A549 (cell line): ENCODE results near the gene DHX16. TPM values are rescaled to one million over a fixed set of nuclear protein-coding genes. Genes with fewer than 3 reads are reported as not detected.

ENCODE experiments used
- ATAC-seq, 2 experiments: fragments of 200-7000 bp in 1 of 2; fragments of >200 bp in 1 of 2; cut with Nextera tagmentation in 1 of 2; cut with Tn5 transposase in 1 of 2; 3 replicates each; pipeline versions ENCODE4 v1.8.0 to v1.9.1; 2018 to 2020; ENCODE audit warnings: mild to moderate bottlenecking in 1 of 2, moderate library complexity in 1 of 2
- CTCF ChIA-PET: fragments of 300-600 bp; sonication (Branson Sonifier 250); formaldehyde crosslinking; extraction: SDS; loops from one replicate; lab custom pipeline; 2021; ENCODE audit warnings: antibody characterized with exemption, inconsistent platforms; lab: Yijun Ruan, JAX
- POLR2A ChIA-PET: fragments of 350-600 bp; formaldehyde crosslinking; extraction: SDS; loops from one replicate; lab custom pipeline; 2021; ENCODE audit warnings: antibody characterized with exemption, inconsistent platforms; lab: Yijun Ruan, JAX
- DNase-seq, 2 experiments: peaks; one replicate each; pipeline versions ENCODE4 v3.0.0 to v3.0.0-alpha.2; 2011 to 2016; ENCODE audit warnings: low read depth in 1 of 2, low spot score in 1 of 2
- FAIRE-seq: peaks from 2 replicates; lab custom pipeline; 2011; peaks lifted over from hg19 to GRCh38; lab: Jason Lieb, UNC
- H3K27ac ChIP-seq, 2 experiments: fragments of >200 bp; sonication (Bioruptor Twin); formaldehyde crosslinking; 3 replicates each; pipeline ENCODE4 v1.5.1; 2016 to 2017
- H3K4me1 ChIP-seq: fragments of >200 bp; sonication (Bioruptor Twin); formaldehyde crosslinking; 3 replicates; pipeline ENCODE4 v1.6.1; 2016
- H3K4me2 ChIP-seq: fragments of >200 bp; sonication (Bioruptor Twin); formaldehyde crosslinking; 3 replicates; pipeline ENCODE4 v1.6.1; 2016
- H3K4me3 ChIP-seq: fragments of >200 bp; sonication (Bioruptor Twin); formaldehyde crosslinking; 3 replicates; pipeline ENCODE4 v1.5.1; 2016
- H3K9me3 ChIP-seq: fragments of >200 bp; sonication (Bioruptor Twin); formaldehyde crosslinking; 3 replicates; pipeline ENCODE4 v1.6.1; 2016
- BHLHE40 ChIP-seq: IDR thresholded peaks from 2 replicates; pipeline ENCODE4 v1.6.1; 2012; ENCODE audit warnings: low read depth, low read length, inconsistent platforms
- CBX8 ChIP-seq: fragments of 200-600 bp; sonication (generic); IDR thresholded peaks from 2 replicates; pipeline ENCODE4 v1.6.1; 2016
- CEBPB ChIP-seq, 2 experiments: fragments of >200 bp in 1 of 2; sonication (Bioruptor Twin) in 1 of 2; formaldehyde crosslinking in 1 of 2; IDR thresholded peaks; 2 replicates each; pipeline ENCODE4 v1.6.1; 2012 to 2016
- CHD2 ChIP-seq: fragments of 150-350 bp; IDR thresholded peaks from 2 replicates; pipeline ENCODE4 v1.6.1; 2014; ENCODE audit warnings: low read length; ENCODE audit not compliant: partially characterized antibody
- EHF ChIP-seq: fragments of 250-450 bp; sonication (Bioruptor Pico); IDR thresholded peaks from 2 replicates; pipeline ENCODE4 v1.5.0; 2020; ENCODE audit warnings: mild to moderate bottlenecking
- EHMT2 ChIP-seq: fragments of 200-600 bp; sonication (generic); IDR thresholded peaks from 2 replicates; pipeline ENCODE4 v1.6.1; 2016; ENCODE audit warnings: antibody characterized with exemption, low read depth, mild to moderate bottlenecking, moderate library complexity
- ESRRA ChIP-seq: fragments of 150-350 bp; IDR thresholded peaks from 2 replicates; pipeline ENCODE4 v1.6.1; 2014; ENCODE audit warnings: mild to moderate bottlenecking, low read length, borderline replicate concordance
- FOSB ChIP-seq: fragments of 250-450 bp; sonication (Bioruptor Pico); IDR thresholded peaks from 2 replicates; pipeline ENCODE4 v1.5.0; 2020; ENCODE audit warnings: mild to moderate bottlenecking, moderate library complexity
- FOXS1 ChIP-seq: fragments of 250-450 bp; sonication (Bioruptor Pico); IDR thresholded peaks from 2 replicates; pipeline ENCODE4 v1.5.0; 2020; ENCODE audit warnings: mild to moderate bottlenecking, moderate library complexity
- GATA3 ChIP-seq: IDR thresholded peaks from 2 replicates; pipeline ENCODE4 v1.6.1; 2012; ENCODE audit warnings: borderline replicate concordance
- HDAC2 ChIP-seq: fragments of 200-600 bp; sonication (generic); IDR thresholded peaks from 2 replicates; pipeline ENCODE4 v1.6.1; 2016
- HOXB13 ChIP-seq: fragments of 250-450 bp; sonication (Bioruptor Pico); IDR thresholded peaks from 2 replicates; pipeline ENCODE4 v1.5.0; 2020; ENCODE audit warnings: low read depth, mild to moderate bottlenecking, moderate library complexity
- HOXB5 ChIP-seq: fragments of 250-450 bp; sonication (Bioruptor Pico); IDR thresholded peaks from 2 replicates; pipeline ENCODE4 v1.5.0; 2020; ENCODE audit warnings: mild to moderate bottlenecking, moderate library complexity
- KDM1A ChIP-seq: fragments of 200-600 bp; sonication (generic); IDR thresholded peaks from 2 replicates; pipeline ENCODE4 v1.6.1; 2016; ENCODE audit warnings: low read depth, mild to moderate bottlenecking
- MAZ ChIP-seq: fragments of 150-350 bp; IDR thresholded peaks from 2 replicates; pipeline ENCODE4 v1.6.1; 2014; ENCODE audit warnings: antibody characterized with exemption, low read depth, low read length, borderline replicate concordance
- MYC ChIP-seq: IDR thresholded peaks from 2 replicates; pipeline ENCODE4 v1.6.1; 2012; ENCODE audit warnings: mild to moderate bottlenecking, inconsistent platforms, low read length, improper control_type of control experiment, borderline replicate concordance
- NFE2L2 ChIP-seq: fragments of 150-350 bp; conservative IDR thresholded peaks from 2 replicates; pipeline ENCODE4 v1.6.1; 2014; ENCODE audit warnings: low read length
- PHF8 ChIP-seq: fragments of 200-600 bp; sonication (generic); IDR thresholded peaks from 2 replicates; pipeline ENCODE4 v1.6.1; 2016; ENCODE audit warnings: low read depth, mild to moderate bottlenecking, antibody characterized with exemption, moderate library complexity, borderline replicate concordance
- RAD21 ChIP-seq, 2 experiments: fragments of >200 bp in 1 of 2; sonication (Bioruptor Twin) in 1 of 2; formaldehyde crosslinking in 1 of 2; IDR thresholded peaks in 1 of 2; conservative IDR thresholded peaks in 1 of 2; 2 replicates in 1 of 2; 3 replicates in 1 of 2; pipeline ENCODE4 v1.6.1; 2012 to 2018; ENCODE audit warnings: inconsistent platforms in 1 of 2
- RARB ChIP-seq: fragments of 250-450 bp; sonication (Bioruptor Pico); IDR thresholded peaks from 2 replicates; pipeline ENCODE4 v1.8.0; 2021; ENCODE audit warnings: mild to moderate bottlenecking, moderate library complexity
- RCOR1 ChIP-seq: fragments of 150-350 bp; IDR thresholded peaks from 2 replicates; pipeline ENCODE4 v1.6.1; 2014; ENCODE audit warnings: antibody characterized with exemption, low read length, low read depth
- SMC3 ChIP-seq: fragments of >200 bp; sonication (Bioruptor Twin); formaldehyde crosslinking; IDR thresholded peaks from 3 replicates; pipeline ENCODE4 v1.6.1; 2018; ENCODE audit warnings: inconsistent platforms
- SREBF2 ChIP-seq: fragments of 450-650 bp; IDR thresholded peaks from 2 replicates; pipeline ENCODE4 v1.6.1; 2014; ENCODE audit warnings: mild to moderate bottlenecking, moderate library complexity
- WGBS: methylation state at CpG from one replicate; pipeline ENCODE4 v1.1.6; 2017; ENCODE audit errors: missing lambda C conversion rate; 5-methylcytosine and 5-hydroxymethylcytosine counted together
- polyA plus RNA-seq, 4 experiments: library from polyadenylated mRNA; depleted of rRNA in 3 of 4; stranded (reverse); fragments of >200 nt; fragmentation: RNase III in 1 of 4; extraction: RNeasy Plus Mini Kit Qiagen cat#74134 plus additional on column Dnase treatment in 1 of 4; gene quantifications; 2 replicates in 3 of 4; 3 replicates in 1 of 4; pipeline ENCODE4 v1.2.3, GENCODE V29; 2011 to 2017
- TF ChIP-seq, protein P1 (sequence below): fragments of 250-450 bp; sonication (Bioruptor Pico); IDR thresholded peaks from 2 replicates; pipeline ENCODE4 v1.5.0; 2021; ENCODE audit warnings: mild to moderate bottlenecking, moderate library complexity, borderline replicate concordance
- TF ChIP-seq, protein P2 (sequence below): fragments of >200 bp; sonication (Bioruptor Twin); formaldehyde crosslinking; IDR thresholded peaks from 2 replicates; pipeline ENCODE4 v1.6.1; 2016
- TF ChIP-seq, protein P3 (sequence below): fragments of 250-450 bp; sonication (Bioruptor Pico); IDR thresholded peaks from 2 replicates; pipeline ENCODE4 v1.5.0; 2020; ENCODE audit warnings: low read depth, mild to moderate bottlenecking, moderate library complexity
- TF ChIP-seq, protein P4 (sequence below): IDR thresholded peaks from 2 replicates; pipeline ENCODE4 v1.6.1; 2012
- TF ChIP-seq, protein P5 (sequence below): fragments of >200 bp; sonication (Bioruptor Twin); formaldehyde crosslinking; IDR thresholded peaks from 3 replicates; pipeline ENCODE4 v1.6.1; 2016
- TF ChIP-seq, protein P6 (sequence below): fragments of 200-600 bp; sonication (generic); IDR thresholded peaks from 2 replicates; pipeline ENCODE4 v1.6.1; 2016; ENCODE audit warnings: antibody characterized with exemption, mild to moderate bottlenecking, moderate library complexity

The DHX16 gene
- polyA plus RNA-seq, 2 of the 4 experiments (the other 2 are of a cell fraction), result 31.6 TPM

DNA sequence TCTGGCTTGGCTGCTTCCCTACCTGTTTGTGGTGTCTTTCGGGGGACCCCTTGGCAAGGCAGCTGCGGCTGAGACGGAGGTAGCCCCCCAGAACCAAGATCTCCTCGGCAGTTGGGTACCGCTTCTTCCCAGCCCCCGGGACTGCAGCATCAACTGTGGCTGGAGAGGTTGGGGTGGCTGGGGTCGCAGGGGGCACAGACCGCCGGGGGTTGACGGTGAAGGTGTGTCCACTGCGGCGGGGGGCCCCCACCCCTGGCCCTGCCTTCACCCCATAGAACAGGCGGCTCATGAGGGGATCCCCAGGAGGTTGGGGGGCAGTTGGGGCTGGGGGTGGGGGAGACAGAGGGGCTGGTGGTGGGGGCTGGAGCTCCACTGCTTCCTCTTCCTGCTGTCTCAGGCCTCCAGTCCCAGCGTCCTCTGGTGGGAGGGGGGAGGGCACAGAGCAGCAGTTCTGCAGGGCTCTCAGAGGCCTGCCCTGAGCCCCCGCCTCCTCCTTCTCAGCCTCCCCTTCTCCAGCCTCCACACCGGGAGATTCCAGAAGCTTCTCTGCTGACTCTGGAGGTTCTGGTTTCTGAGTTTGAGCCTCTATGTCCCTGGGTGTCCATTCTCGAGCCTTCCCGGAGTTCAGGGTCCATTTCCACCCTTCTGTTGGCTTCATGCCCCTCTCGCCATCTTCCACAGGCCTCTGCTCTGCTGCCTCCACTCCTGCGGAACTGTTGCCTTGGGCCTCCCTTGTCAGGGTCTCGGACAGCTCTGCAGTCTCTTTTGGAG is 11.8 kb upstream of the DHX16 start:
- ATAC-seq, result no peak
- Histone ChIP-seq H3K4me2 (peak overlapping the region; percentile 79), H3K27ac (peak overlapping the region; percentile 83 to 99), H3K4me1 (peaks cover 59% of the 10 kb centered on the region), H3K9me3 (no peaks in the 10 kb centered on the region), H3K4me3 (peak overlapping the region; percentile 84)
- WGBS, result 46% methylated on average over 11 of the region's 21 CpGs
- FAIRE-seq, result no peak
- ChIA-PET POLR2A (interaction anchor here (1.2 kb wide), 1 partner anchor 33 kb away, joined by 3 read pairs; the partner anchor contains the start of gene MDC1), CTCF (interaction anchor here (0.7 to 17.1 kb wide), 6 partner anchors 11 to 54 kb away, joined by 3 to 539 read pairs (median 3); partner anchors contain the start of genes MDC1 and TUBB)
- DNase-seq, result no peak
- no peak for TF ChIP-seq NFE2L2
- TF ChIP-seq SMC3, result no peak
- TF ChIP-seq KDM1A, result no peak
- no peak for TF ChIP-seq BHLHE40
- no peak for TF ChIP-seq MYC
- no peak for TF ChIP-seq CEBPB (IDR thresholded peaks at IDR 0.05)
- TF ChIP-seq RAD21 (conservative IDR thresholded peaks at IDR 0.05 in 1 of 2, IDR thresholded peaks at IDR 0.05 in 1 of 2), result no peak
- TF ChIP-seq RARB (CRISPR knock-in tag), result no peak
- no peak for TF ChIP-seq EHF
- TF ChIP-seq HDAC2, result no peak
- no peak for TF ChIP-seq ESRRA
- no peak for TF ChIP-seq FOSB (CRISPR knock-in tag)
- TF ChIP-seq, protein P1, sequence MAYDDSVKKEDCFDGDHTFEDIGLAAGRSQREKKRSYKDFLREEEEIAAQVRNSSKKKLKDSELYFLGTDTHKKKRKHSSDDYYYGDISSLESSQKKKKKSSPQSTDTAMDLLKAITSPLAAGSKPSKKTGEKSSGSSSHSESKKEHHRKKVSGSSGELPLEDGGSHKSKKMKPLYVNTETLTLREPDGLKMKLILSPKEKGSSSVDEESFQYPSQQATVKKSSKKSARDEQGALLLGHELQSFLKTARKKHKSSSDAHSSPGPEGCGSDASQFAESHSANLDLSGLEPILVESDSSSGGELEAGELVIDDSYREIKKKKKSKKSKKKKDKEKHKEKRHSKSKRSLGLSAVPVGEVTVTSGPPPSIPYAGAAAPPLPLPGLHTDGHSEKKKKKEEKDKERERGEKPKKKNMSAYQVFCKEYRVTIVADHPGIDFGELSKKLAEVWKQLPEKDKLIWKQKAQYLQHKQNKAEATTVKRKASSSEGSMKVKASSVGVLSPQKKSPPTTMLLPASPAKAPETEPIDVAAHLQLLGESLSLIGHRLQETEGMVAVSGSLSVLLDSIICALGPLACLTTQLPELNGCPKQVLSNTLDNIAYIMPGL (CRISPR knock-in tag), result no peak
- TF ChIP-seq, protein P2, sequence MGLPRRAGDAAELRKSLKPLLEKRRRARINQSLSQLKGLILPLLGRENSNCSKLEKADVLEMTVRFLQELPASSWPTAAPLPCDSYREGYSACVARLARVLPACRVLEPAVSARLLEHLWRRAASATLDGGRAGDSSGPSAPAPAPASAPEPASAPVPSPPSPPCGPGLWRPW, result no peak
- TF ChIP-seq HOXB5 (CRISPR knock-in tag), result no peak
- no peak for TF ChIP-seq CBX8
- TF ChIP-seq EHMT2, result no peak

DNA sequence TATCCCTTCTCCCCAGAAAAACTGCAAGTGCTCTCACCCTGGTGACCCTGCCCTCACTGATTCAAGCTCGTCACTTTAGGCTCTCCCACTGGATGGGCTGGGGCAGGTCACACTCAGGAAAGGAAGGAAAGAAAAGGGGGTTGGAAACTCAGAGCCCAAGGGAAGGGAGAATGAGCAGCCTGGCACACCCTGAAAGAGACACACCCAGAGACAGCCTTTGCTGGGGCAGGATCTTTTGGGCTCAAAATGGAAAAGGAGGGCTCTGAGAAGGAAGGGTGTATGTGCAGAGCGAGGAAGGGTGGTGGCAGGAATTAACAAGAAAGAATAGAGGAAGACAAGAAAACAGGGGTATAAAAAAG is 11.2 kb upstream of the DHX16 start:
- POLR2A ChIA-PET, result interaction anchor here (1.2 to 1.6 kb wide), 2 partner anchors 33 kb away, joined by 3 to 4 read pairs; partner anchors contain the start of gene MDC1
- TF ChIP-seq, protein P3, sequence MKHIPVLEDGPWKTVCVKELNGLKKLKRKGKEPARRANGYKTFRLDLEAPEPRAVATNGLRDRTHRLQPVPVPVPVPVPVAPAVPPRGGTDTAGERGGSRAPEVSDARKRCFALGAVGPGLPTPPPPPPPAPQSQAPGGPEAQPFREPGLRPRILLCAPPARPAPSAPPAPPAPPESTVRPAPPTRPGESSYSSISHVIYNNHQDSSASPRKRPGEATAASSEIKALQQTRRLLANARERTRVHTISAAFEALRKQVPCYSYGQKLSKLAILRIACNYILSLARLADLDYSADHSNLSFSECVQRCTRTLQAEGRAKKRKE (CRISPR knock-in tag), result no peak
- TF ChIP-seq, protein P4, sequence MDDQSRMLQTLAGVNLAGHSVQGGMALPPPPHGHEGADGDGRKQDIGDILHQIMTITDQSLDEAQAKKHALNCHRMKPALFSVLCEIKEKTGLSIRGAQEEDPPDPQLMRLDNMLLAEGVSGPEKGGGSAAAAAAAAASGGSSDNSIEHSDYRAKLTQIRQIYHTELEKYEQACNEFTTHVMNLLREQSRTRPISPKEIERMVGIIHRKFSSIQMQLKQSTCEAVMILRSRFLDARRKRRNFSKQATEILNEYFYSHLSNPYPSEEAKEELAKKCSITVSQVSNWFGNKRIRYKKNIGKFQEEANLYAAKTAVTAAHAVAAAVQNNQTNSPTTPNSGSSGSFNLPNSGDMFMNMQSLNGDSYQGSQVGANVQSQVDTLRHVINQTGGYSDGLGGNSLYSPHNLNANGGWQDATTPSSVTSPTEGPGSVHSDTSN, result no peak
- TF ChIP-seq PHF8 (no peak), HOXB13 (CRISPR knock-in tag) (no peak), CHD2 (no peak), GATA3 (no peak), SREBF2 (no peak), MAZ (no peak), RCOR1 (no peak), FOXS1 (CRISPR knock-in tag) (no peak), NFE2L2 (no peak)
- TF ChIP-seq, protein P5, sequence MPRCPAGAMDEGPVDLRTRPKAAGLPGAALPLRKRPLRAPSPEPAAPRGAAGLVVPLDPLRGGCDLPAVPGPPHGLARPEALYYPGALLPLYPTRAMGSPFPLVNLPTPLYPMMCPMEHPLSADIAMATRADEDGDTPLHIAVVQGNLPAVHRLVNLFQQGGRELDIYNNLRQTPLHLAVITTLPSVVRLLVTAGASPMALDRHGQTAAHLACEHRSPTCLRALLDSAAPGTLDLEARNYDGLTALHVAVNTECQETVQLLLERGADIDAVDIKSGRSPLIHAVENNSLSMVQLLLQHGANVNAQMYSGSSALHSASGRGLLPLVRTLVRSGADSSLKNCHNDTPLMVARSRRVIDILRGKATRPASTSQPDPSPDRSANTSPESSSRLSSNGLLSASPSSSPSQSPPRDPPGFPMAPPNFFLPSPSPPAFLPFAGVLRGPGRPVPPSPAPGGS, result no peak
- TF ChIP-seq, protein P6, sequence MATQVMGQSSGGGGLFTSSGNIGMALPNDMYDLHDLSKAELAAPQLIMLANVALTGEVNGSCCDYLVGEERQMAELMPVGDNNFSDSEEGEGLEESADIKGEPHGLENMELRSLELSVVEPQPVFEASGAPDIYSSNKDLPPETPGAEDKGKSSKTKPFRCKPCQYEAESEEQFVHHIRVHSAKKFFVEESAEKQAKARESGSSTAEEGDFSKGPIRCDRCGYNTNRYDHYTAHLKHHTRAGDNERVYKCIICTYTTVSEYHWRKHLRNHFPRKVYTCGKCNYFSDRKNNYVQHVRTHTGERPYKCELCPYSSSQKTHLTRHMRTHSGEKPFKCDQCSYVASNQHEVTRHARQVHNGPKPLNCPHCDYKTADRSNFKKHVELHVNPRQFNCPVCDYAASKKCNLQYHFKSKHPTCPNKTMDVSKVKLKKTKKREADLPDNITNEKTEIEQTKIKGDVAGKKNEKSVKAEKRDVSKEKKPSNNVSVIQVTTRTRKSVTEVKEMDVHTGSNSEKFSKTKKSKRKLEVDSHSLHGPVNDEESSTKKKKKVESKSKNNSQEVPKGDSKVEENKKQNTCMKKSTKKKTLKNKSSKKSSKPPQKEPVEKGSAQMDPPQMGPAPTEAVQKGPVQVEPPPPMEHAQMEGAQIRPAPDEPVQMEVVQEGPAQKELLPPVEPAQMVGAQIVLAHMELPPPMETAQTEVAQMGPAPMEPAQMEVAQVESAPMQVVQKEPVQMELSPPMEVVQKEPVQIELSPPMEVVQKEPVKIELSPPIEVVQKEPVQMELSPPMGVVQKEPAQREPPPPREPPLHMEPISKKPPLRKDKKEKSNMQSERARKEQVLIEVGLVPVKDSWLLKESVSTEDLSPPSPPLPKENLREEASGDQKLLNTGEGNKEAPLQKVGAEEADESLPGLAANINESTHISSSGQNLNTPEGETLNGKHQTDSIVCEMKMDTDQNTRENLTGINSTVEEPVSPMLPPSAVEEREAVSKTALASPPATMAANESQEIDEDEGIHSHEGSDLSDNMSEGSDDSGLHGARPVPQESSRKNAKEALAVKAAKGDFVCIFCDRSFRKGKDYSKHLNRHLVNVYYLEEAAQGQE, result no peak

More for the DNA sequence above, 11.2 kb upstream of the DHX16 start:
- WGBS, result 56% methylated on average over 1 of the region's 2 CpGs
- CTCF ChIA-PET, result interaction anchor here (2.8 to 17.1 kb wide), 2 partner anchors 11 to 42 kb away, joined by 11 to 539 read pairs; partner anchors contain the start of genes DHX16, MDC1 and TUBB
- ATAC-seq, result no peak
- Histone ChIP-seq H3K9me3 (no peaks in the 10 kb centered on the region), H3K4me1 (peaks cover 62% of the 10 kb centered on the region), H3K4me2 (peak overlapping the region; percentile 79), H3K27ac (peak overlapping the region; percentile 83 to 99), H3K4me3 (peak overlapping the region; percentile 84)
- no peak for DNase-seq
- FAIRE-seq, result no peak
